CD4-positive, alpha-beta T cell (primary cell): Measurements from ENCODE around the gene C20orf141. TPM values are rescaled to one million over a fixed set of nuclear protein-coding genes. Genes with fewer than 3 reads are reported as not detected.

Experiments
- ATAC-seq: fragments of 200-7000 bp; cut with Tn5 transposase; one replicate; pipeline ENCODE4 v1.10.0; 2022; ENCODE audit warnings: mild to moderate bottlenecking; ENCODE audit not compliant: poor library complexity
- CTCF ChIA-PET: fragments of 350-600 bp; sonication (Branson Sonifier 250); formaldehyde crosslinking; loops from one replicate; lab custom pipeline; 2021; ENCODE audit warnings: antibody characterized with exemption, inconsistent platforms; lab: Charles Lee
- POLR2A ChIA-PET: fragments of 350-600 bp; sonication (Branson Sonifier 250); formaldehyde crosslinking; loops from one replicate; lab custom pipeline; 2021; ENCODE audit warnings: antibody characterized with exemption, inconsistent platforms; lab: Charles Lee
- DNase-seq, 14 experiments: peaks; one replicate each; pipeline ENCODE4 v3.0.0-alpha.2; 2013 to 2020; ENCODE audit warnings: mixed read lengths in 2 of 14
- H3K27ac ChIP-seq, 2 donors: one replicate each; pipeline versions ENCODE4 v1.5.1 to v1.7.0; 2013; ENCODE audit warnings: low read length in 2 of 2, low read depth in 1 of 2, mild to moderate bottlenecking in 1 of 2
- H3K27me3 ChIP-seq, 2 experiments: 1 replicate in 1 of 2; 2 replicates in 1 of 2; pipeline versions ENCODE4 v1.6.1 to v1.7.0; 2013; ENCODE audit warnings: low read length in 2 of 2, control low read depth in 1 of 2, mild to moderate bottlenecking in 1 of 2, moderate library complexity in 1 of 2; ENCODE audit not compliant: insufficient read depth in 2 of 2, control insufficient read depth in 1 of 2
- H3K36me3 ChIP-seq: one replicate; pipeline ENCODE4 v1.6.1; 2013; ENCODE audit warnings: low read length, control low read depth; ENCODE audit not compliant: insufficient read depth
- H3K4me1 ChIP-seq: one replicate; pipeline ENCODE4 v1.6.1; 2013; ENCODE audit warnings: low read length, control low read depth; ENCODE audit not compliant: insufficient read depth
- H3K4me3 ChIP-seq: one replicate; pipeline ENCODE4 v1.5.1; 2013; ENCODE audit warnings: mild to moderate bottlenecking, low read length, moderate library complexity
- H3K9me3 ChIP-seq, 2 experiments: 1 replicate in 1 of 2; 2 replicates in 1 of 2; pipeline versions ENCODE4 v1.6.1 to v1.7.0; 2013; ENCODE audit warnings: low read length in 2 of 2, mild to moderate bottlenecking in 2 of 2, control low read depth in 1 of 2, moderate library complexity in 1 of 2; ENCODE audit not compliant: control insufficient read depth in 1 of 2, insufficient read depth in 1 of 2
- H3K27ac Mint-ChIP-seq: one replicate; pipeline ENCODE4 v1.8.0; 2020; ENCODE audit warnings: mixed read lengths
- H3K27me3 Mint-ChIP-seq: one replicate; pipeline ENCODE4 v1.8.0; 2021; ENCODE audit warnings: mixed read lengths
- H3K36me3 Mint-ChIP-seq: one replicate; pipeline ENCODE4 v1.8.0; 2021; ENCODE audit warnings: low read depth, mixed read lengths
- H3K4me1 Mint-ChIP-seq: one replicate; pipeline ENCODE4 v1.8.0; 2021; ENCODE audit warnings: low read depth, mixed read lengths
- H3K4me3 Mint-ChIP-seq: one replicate; pipeline ENCODE4 v1.8.0; 2020; ENCODE audit warnings: mild to moderate bottlenecking, mixed read lengths
- H3K9me3 Mint-ChIP-seq: one replicate; pipeline ENCODE4 v1.8.0; 2020; ENCODE audit warnings: mixed read lengths
- intact Hi-C, 2 experiments: fragments of 100-400 bp; cut with DNase I in 1 of 2; cut with micrococcal nuclease in 1 of 2; formaldehyde crosslinking; loops; one replicate each; pipeline versions ENCODE4 v1.15.1 to v1.9.0; 2023 to 2025; cut with DNase I, micrococcal nuclease
- total RNA-seq, 174 experiments: library from RNA in 2 of 174; stranded (reverse) in 2 of 174; gene quantifications; one replicate each; pipeline ENCODE4 v1.2.3 and lab custom pipeline; 2021 to 2026
- TF ChIP-seq, protein P1 (sequence below): fragments of 200-600 bp; IDR thresholded peaks from one replicate; pipeline ENCODE4 v1.8.0; 2022; ENCODE audit warnings: antibody characterized with exemption, mild to moderate bottlenecking

Gene C20orf141
- total RNA-seq, 2 experiments from 2014 or later = not detected

DNA sequence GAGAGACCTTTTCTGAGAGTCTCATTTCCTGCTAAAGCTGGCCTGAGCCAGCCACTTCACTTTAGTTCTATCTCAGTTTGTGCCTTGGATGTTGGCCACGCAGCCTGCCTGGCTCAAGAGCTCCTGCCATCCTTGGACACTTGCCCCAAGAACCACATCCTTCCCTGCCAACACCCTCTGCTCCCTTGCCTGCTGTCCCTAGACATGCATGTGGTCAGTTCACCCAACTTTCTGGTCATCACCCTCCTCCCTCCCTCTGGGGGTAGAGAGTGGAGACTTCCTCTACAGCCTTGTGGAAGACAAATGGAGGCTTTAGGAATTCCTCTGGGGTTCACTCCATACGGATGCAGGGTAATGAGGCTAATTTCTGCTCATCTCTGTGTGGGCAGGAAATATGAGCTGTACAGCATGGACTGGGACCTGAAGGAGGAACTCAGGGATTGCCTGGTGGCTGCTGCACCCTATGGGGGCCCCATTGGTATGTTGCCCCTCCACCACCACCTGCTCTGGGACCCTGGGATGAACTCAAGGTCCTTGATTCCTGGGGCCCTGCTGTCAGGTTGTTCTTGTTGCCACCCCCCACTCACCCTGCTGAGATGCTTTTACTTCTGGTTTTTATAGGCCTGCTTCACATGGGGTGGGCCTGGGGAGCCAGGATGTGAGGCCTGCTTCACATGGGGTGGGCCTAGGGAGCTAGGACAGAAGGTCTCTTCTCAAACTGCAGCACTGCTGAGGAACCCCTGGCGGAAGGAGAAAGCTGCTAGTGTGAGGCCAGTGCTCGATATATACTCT is 44.7 kb downstream of the C20orf141 start:
- TF ChIP-seq, protein P1, sequence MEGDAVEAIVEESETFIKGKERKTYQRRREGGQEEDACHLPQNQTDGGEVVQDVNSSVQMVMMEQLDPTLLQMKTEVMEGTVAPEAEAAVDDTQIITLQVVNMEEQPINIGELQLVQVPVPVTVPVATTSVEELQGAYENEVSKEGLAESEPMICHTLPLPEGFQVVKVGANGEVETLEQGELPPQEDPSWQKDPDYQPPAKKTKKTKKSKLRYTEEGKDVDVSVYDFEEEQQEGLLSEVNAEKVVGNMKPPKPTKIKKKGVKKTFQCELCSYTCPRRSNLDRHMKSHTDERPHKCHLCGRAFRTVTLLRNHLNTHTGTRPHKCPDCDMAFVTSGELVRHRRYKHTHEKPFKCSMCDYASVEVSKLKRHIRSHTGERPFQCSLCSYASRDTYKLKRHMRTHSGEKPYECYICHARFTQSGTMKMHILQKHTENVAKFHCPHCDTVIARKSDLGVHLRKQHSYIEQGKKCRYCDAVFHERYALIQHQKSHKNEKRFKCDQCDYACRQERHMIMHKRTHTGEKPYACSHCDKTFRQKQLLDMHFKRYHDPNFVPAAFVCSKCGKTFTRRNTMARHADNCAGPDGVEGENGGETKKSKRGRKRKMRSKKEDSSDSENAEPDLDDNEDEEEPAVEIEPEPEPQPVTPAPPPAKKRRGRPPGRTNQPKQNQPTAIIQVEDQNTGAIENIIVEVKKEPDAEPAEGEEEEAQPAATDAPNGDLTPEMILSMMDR = no peak
- no peak for DNase-seq
- POLR2A ChIA-PET = no interaction called here
- ATAC-seq = no peak
- H3K9me3 Mint-ChIP-seq = no peaks in the 10 kb centered on the region
- Histone ChIP-seq H3K27ac (no peak overlapping the region), H3K4me3 (no peak overlapping the region), H3K9me3 (no peaks in the 10 kb centered on the region), H3K36me3 (peaks cover 44% of the 10 kb centered on the region), H3K27me3 (no peaks in the 10 kb centered on the region), H3K4me1 (no peaks in the 10 kb centered on the region)
- H3K27ac Mint-ChIP-seq = no peak overlapping the region
- peaks cover 18% of the 10 kb centered on the region for H3K36me3 Mint-ChIP-seq
- no peak overlapping the region for H3K4me3 Mint-ChIP-seq
- CTCF ChIA-PET = no interaction called here
- H3K27me3 Mint-ChIP-seq = no peaks in the 10 kb centered on the region
- intact Hi-C loops = no loop called here
- H3K4me1 Mint-ChIP-seq = no peaks in the 10 kb centered on the region

DNA sequence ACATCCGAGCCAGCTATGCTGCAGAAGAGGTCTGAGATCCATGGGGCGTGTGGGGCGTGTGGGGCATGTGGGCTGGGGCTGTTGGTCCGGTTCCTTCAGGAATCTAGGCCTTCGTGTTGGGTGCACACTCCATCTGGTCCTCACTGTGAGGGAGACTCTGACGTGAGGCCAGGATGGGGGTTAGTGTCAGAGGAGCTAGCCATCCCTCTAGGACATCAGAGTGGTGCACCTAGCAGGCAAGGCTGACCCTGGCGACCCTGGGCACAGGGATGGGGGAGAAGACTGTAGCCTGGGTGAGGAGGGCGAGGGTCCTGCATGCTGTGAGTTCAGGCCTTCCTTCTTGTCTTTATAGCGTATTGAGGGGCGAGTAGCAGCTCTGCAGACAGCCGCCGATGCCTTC is 49.8 kb downstream of the C20orf141 start:
- Histone ChIP-seq H3K4me3 (no peak overlapping the region), H3K36me3 (peaks cover 53% of the 10 kb centered on the region), H3K4me1 (peaks cover 12% of the 10 kb centered on the region), H3K27me3 (no peaks in the 10 kb centered on the region), H3K27ac (no peak overlapping the region), H3K9me3 (no peaks in the 10 kb centered on the region)
- no peak for ATAC-seq
- no peaks in the 10 kb centered on the region for H3K27me3 Mint-ChIP-seq
- CTCF ChIA-PET = no interaction called here
- intact Hi-C loops = no loop called here
- TF ChIP-seq, protein P1 = no peak
- H3K27ac Mint-ChIP-seq = no peak overlapping the region
- H3K9me3 Mint-ChIP-seq = no peaks in the 10 kb centered on the region
- peaks cover 41% of the 10 kb centered on the region for H3K36me3 Mint-ChIP-seq
- POLR2A ChIA-PET = interaction anchor here (1.4 to 2.6 kb wide), 2 partner anchors 8 to 24 kb away, joined by 4 to 8 read pairs; partner anchors contain the start of genes PCED1A, PTPRA and VPS16
- peaks cover 27% of the 10 kb centered on the region for H3K4me1 Mint-ChIP-seq
- H3K4me3 Mint-ChIP-seq = no peak overlapping the region
- no peak for DNase-seq

DNA sequence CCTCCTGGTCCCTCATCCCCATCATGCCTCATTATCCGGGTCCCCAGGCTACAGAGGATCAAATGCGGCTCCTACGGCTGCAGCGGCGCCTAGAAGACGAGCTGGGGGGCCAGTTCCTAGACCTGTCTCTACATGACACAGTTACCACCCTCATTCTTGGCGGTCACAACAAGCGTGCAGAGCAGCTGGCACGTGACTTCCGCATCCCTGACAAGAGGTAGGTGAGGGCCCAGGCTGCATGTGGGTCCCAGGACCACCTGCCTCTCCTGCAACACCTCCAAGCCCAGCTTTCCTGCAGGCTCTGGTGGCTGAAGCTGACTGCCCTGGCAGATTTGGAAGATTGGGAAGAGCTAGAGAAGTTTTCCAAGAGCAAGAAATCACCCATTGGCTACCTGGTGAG is 50.3 kb downstream of the C20orf141 start:
- Mint-ChIP-seq H3K27ac (no peak overlapping the region), H3K27me3 (no peaks in the 10 kb centered on the region), H3K4me3 (no peak overlapping the region), H3K9me3 (no peaks in the 10 kb centered on the region), H3K4me1 (peaks cover 27% of the 10 kb centered on the region), H3K36me3 (peaks cover 41% of the 10 kb centered on the region)
- intact Hi-C loops = no loop called here
- Histone ChIP-seq H3K4me1 (peaks cover 12% of the 10 kb centered on the region), H3K9me3 (no peaks in the 10 kb centered on the region), H3K4me3 (no peak overlapping the region), H3K36me3 (peaks cover 52% of the 10 kb centered on the region), H3K27ac (peak overlapping the region in 1 of 2 donors; percentile 21), H3K27me3 (no peaks in the 10 kb centered on the region)
- ATAC-seq = no peak
- peak in 1 of 14 experiments; percentile 10 for DNase-seq
- ChIA-PET POLR2A (interaction anchor here (1.4 to 2.6 kb wide), 2 partner anchors 8 to 25 kb away, joined by 4 to 8 read pairs; partner anchors contain the start of genes PCED1A, PTPRA and VPS16), CTCF (interaction anchor here (0.6 to 0.9 kb wide), 2 partner anchors 9 to 13 kb away, joined by 3 read pairs; no protein-coding TSS in a partner anchor)
- TF ChIP-seq, protein P1 = no peak

Other genes starting within 250 kb of the C20orf141 start
- gene NOP56, start 162.4 kb upstream of the C20orf141 start, total RNA-seq = 100 to 1,000 TPM; 261 to 262 TPM
- gene IDH3B, start 150.8 kb upstream of the C20orf141 start, total RNA-seq = 100 to 1,000 TPM; 171 to 181 TPM
- gene EBF4, start 122.2 kb upstream of the C20orf141 start, total RNA-seq = 1 to 10 TPM; 4.2 to 5.1 TPM
- gene CPXM1, start 14.4 kb upstream of the C20orf141 start, total RNA-seq = not detected
- not detected for gene TMEM239, start 1.4 kb downstream of the C20orf141 start, total RNA-seq
- gene PCED1A, start 25.7 kb downstream of the C20orf141 start, total RNA-seq = 10 to 100 TPM; 69.2 to 69.7 TPM
- gene VPS16, start 25.8 kb downstream of the C20orf141 start, total RNA-seq = 10 to 100 TPM; 38.2 to 40.6 TPM
- 10 to 100 TPM; 65.4 to 69.5 TPM for gene PTPRA, start 58.5 kb downstream of the C20orf141 start, total RNA-seq
- not detected for gene GNRH2, start 228.6 kb downstream of the C20orf141 start, total RNA-seq
- 10 to 100 TPM; 19.3 to 22.7 TPM for gene MRPS26, start 231.1 kb downstream of the C20orf141 start, total RNA-seq